ENCODE measurements around the gene CDH4. TPM values are rescaled to one million over a fixed set of nuclear protein-coding genes. Genes with fewer than 3 reads are reported as not detected.
A peak's percentile ranks its signal among the peaks of the same experiment; 100 is the strongest.

CDH4 gene
- total and polyA plus RNA-seq, 3 experiments from 2014 or later, result 0.22 TPM; not detected in 2

DNA sequence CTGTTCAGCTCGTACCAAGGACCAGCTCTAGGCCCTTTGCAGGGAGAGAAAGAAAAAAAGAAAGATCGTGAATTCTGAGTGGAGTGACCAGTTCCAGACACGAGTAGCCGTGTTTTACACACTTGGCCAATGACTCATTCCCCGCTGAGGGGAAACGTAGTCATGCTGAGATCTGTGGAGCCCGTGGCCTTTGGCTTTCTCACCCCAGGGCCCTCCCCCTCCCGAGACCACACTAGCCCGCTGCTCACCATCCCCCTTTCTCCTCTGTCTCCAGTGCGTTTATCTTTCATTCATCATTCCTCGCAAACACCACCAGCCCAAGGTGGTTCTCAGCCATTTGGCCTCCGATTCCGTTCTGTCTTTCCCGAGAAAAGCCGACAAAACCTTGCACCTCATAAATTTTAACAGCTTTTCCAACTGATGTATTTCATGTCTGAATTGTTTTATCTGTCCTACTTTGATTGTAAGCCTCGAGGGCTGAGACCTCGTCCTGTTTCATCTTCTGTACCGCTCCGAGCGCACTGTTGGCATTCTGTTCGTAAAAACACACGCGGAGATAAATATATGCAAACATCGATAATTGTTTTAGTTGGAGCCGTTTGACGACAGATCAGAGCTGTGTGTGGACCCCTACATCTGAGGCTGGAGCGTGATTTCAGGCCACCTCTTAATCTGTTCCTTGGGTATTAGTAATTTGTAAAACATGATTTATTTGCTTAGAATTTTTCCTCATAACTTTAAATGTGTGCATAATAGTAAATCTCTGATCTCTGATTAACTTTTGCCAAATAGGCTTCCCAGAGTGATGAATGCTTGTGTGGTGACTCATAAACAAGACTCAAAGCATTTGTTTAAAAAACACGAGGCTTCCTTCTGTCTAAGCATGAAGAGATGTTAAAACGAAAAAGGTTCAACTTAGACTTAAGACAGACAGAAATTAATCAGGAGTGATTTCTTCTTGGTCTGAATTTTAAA is 336.6 kb downstream of the CDH4 start:
- CTCF ChIA-PET, result no interaction called here
- H3K36me3 Mint-ChIP-seq, result no peaks in the 10 kb centered on the region

DNA sequence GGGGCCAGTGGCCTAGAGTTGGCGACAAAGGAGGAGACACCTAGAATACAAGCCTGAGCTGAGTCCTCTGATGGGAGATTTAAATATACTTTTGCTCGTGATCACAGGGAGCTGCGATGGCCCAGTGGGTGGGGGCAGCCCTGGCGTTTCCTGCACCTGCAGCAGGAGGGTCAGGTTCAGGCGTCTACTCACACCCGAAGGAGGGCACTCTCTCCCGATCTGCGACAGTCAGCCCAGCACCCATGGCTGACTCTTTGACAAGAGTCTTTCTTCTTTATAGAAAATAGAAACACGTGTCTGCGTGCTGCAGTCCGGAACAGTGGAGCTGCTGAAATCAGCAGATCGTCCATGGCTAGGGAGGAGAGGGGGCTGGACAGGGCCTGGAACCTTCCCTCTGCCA is 338.2 kb downstream of the CDH4 start:
- Mint-ChIP-seq H3K4me3 (no peak overlapping the region), H3K27ac (no peak overlapping the region), H3K9me3 (peaks cover 8 to 20% (median 15%) of the 10 kb centered on the region in 5 donors), H3K36me3 (no peaks in the 10 kb centered on the region), H3K27me3 (peaks cover 0 to 2% of the 10 kb centered on the region in 2 donors), H3K4me1 (no peaks in the 10 kb centered on the region)
- H3K4me1 ChIP-seq (ENCODE audit: insufficient read depth, low read length), result no peaks in the 10 kb centered on the region
- DNase-seq, result no peak
- H3K4me3 ChIP-seq (ENCODE audit: low read length), result no peak overlapping the region
- H3K9me3 ChIP-seq (ENCODE audit: low read length), result no peaks in the 10 kb centered on the region
- ChIA-PET POLR2A (no interaction called here), CTCF (no interaction called here)
- H3K27ac ChIP-seq (ENCODE audit: low read depth, low read length), result no peak overlapping the region
- H3K27me3 ChIP-seq (ENCODE audit: insufficient read depth, low read length, poor library complexity, severe bottlenecking), result no peaks in the 10 kb centered on the region
- H3K36me3 ChIP-seq (ENCODE audit: insufficient read depth, low read length), result no peaks in the 10 kb centered on the region

More for the DNA sequence above, 336.6 kb downstream of the CDH4 start:
- H3K4me1 Mint-ChIP-seq, result no peaks in the 10 kb centered on the region
- H3K4me3 Mint-ChIP-seq, result no peak overlapping the region
- Histone ChIP-seq H3K9me3 (ENCODE audit: low read length) (no peaks in the 10 kb centered on the region), H3K36me3 (ENCODE audit: insufficient read depth, low read length) (no peaks in the 10 kb centered on the region), H3K4me1 (ENCODE audit: insufficient read depth, low read length) (no peaks in the 10 kb centered on the region), H3K27ac (ENCODE audit: low read depth, low read length) (no peak overlapping the region), H3K27me3 (ENCODE audit: insufficient read depth, low read length, poor library complexity, severe bottlenecking) (no peaks in the 10 kb centered on the region), H3K4me3 (ENCODE audit: low read length) (no peak overlapping the region)
- no peak for DNase-seq
- peaks cover 8 to 20% (median 15%) of the 10 kb centered on the region in 5 donors for H3K9me3 Mint-ChIP-seq
- peaks cover 0 to 4% of the 10 kb centered on the region in 2 donors for H3K27me3 Mint-ChIP-seq
- H3K27ac Mint-ChIP-seq, result no peak overlapping the region
- POLR2A ChIA-PET, result no interaction called here

DNA sequence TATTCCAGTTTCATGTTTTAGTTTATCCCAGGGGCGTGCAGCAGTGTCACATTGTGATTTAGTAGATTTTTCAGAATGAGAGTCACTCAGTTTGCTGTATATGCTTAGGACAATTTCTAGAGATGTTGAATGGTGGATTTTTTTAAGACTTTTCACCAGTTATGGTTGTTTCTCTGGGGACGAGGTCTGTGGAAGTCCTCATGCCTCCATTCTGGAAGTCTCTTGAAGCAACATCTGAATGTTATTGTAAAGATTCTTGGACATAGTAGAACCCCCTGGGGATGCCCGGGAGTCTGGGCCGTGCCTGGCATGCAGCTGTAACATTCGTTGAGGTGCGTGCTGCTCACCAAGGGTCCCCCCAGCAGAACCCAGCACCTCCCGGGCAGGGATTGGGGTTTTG is 341.5 kb downstream of the CDH4 start:
- peaks cover 13 to 31% (median 19%) of the 10 kb centered on the region in 5 donors for H3K9me3 Mint-ChIP-seq
- Histone ChIP-seq H3K27me3 (ENCODE audit: insufficient read depth, low read length, poor library complexity, severe bottlenecking) (no peaks in the 10 kb centered on the region), H3K4me3 (ENCODE audit: low read length) (no peak overlapping the region), H3K27ac (ENCODE audit: low read depth, low read length) (no peak overlapping the region), H3K4me1 (ENCODE audit: insufficient read depth, low read length) (no peaks in the 10 kb centered on the region), H3K36me3 (ENCODE audit: insufficient read depth, low read length) (no peaks in the 10 kb centered on the region), H3K9me3 (ENCODE audit: low read length) (no peaks in the 10 kb centered on the region)
- no peaks in the 10 kb centered on the region for H3K36me3 Mint-ChIP-seq
- H3K4me3 Mint-ChIP-seq, result no peak overlapping the region
- no peak for DNase-seq
- no peak overlapping the region for H3K27ac Mint-ChIP-seq
- ChIA-PET CTCF (no interaction called here), POLR2A (no interaction called here)
- no peaks in the 10 kb centered on the region for H3K4me1 Mint-ChIP-seq
- H3K27me3 Mint-ChIP-seq, result peaks cover 0 to 3% of the 10 kb centered on the region in 2 donors

DNA sequence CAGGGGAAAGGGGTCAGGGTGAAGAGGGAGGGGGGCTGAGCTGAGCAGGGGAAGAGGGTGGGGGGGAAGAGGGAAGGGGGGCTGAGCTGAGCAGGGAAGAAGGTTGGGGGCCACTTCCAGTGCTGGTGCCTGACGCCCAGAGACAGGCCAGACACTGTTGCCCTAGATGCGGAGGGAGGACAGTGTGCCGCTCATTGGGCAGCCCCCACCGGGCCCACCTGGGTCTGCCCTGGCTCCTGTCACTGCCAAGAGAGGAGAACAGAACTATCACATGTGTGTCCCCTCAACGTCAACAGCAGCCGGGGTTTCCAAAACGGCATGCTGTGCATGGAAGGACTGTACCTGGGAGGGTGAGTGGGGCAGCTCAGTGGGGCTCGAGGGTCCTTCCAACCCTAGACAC is 342.1 kb downstream of the CDH4 start:
- peaks cover 13 to 31% (median 19%) of the 10 kb centered on the region in 5 donors for H3K9me3 Mint-ChIP-seq
- no peaks in the 10 kb centered on the region for H3K36me3 Mint-ChIP-seq
- ChIA-PET CTCF (no interaction called here), POLR2A (no interaction called here)
- Histone ChIP-seq H3K9me3 (ENCODE audit: low read length) (no peaks in the 10 kb centered on the region), H3K4me3 (ENCODE audit: low read length) (no peak overlapping the region), H3K4me1 (ENCODE audit: insufficient read depth, low read length) (no peaks in the 10 kb centered on the region), H3K27me3 (ENCODE audit: insufficient read depth, low read length, poor library complexity, severe bottlenecking) (no peaks in the 10 kb centered on the region), H3K27ac (ENCODE audit: low read depth, low read length) (no peak overlapping the region), H3K36me3 (ENCODE audit: insufficient read depth, low read length) (no peaks in the 10 kb centered on the region)
- no peak overlapping the region for H3K27ac Mint-ChIP-seq
- no peak for DNase-seq
- H3K4me3 Mint-ChIP-seq, result no peak overlapping the region
- H3K27me3 Mint-ChIP-seq, result peaks cover 0 to 3% of the 10 kb centered on the region in 2 donors
- no peaks in the 10 kb centered on the region for H3K4me1 Mint-ChIP-seq

DNA sequence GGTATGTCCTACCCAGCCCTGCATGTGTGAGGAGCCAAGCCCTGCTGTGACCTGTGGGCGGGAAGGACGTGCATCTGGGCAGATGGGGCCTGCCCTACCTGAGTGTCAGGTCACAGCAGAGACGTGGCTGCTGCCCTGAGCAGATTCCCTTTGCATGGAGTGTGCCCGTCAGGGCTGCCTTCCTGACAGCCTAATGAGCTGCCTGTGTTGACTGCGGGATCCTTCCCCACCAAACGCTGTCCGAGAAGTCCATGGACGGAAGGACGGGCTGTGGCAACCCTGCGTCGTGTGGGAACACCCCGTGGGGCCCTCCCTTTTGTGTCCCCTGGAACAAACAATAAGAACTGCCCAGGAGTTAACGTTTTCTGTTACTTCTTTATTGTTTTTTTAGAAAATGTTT is 343.2 kb downstream of the CDH4 start:
- Mint-ChIP-seq H3K27ac (no peak overlapping the region), H3K4me1 (no peaks in the 10 kb centered on the region), H3K9me3 (peaks cover 13 to 31% (median 19%) of the 10 kb centered on the region in 5 donors), H3K36me3 (no peaks in the 10 kb centered on the region), H3K4me3 (no peak overlapping the region), H3K27me3 (peaks cover 0 to 2% of the 10 kb centered on the region in 2 donors)
- Histone ChIP-seq H3K27me3 (ENCODE audit: insufficient read depth, low read length, poor library complexity, severe bottlenecking) (no peaks in the 10 kb centered on the region), H3K9me3 (ENCODE audit: low read length) (no peaks in the 10 kb centered on the region), H3K4me1 (ENCODE audit: insufficient read depth, low read length) (no peaks in the 10 kb centered on the region), H3K4me3 (ENCODE audit: low read length) (no peak overlapping the region), H3K36me3 (ENCODE audit: insufficient read depth, low read length) (no peaks in the 10 kb centered on the region), H3K27ac (ENCODE audit: low read depth, low read length) (no peak overlapping the region)
- ChIA-PET POLR2A (no interaction called here), CTCF (no interaction called here)
- DNase-seq, result no peak

DNA sequence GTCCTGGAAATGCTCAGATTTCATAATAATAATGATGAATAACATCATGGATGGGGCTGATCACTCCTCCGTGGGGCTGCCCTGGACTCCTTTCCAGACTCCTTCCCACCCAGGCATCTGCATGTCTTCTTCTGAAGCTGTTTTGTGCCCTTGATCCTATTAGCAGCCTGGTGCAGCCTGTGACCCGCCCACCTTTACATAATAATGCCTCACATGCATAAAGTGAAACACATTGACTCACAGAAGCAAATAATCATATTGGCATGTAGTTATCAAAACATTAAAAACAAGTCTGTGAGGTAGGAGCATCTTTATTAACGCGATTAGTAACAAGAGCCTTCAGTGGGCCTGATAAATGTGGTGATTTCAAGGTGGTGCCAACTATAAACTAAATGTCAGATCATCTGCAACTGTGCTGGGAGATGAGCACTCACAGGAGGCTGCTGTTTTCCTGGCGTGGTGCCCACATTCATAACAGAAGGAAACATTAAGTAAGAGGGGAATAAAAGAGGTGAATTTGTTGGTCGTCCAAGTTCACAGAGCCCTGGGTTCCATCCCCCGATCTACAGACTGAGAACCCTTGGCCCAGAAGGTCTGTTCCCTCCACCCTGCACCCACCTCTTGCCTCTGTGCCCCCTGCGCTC is 344.7 kb downstream of the CDH4 start:
- Mint-ChIP-seq H3K9me3 (peaks cover 8 to 26% (median 16%) of the 10 kb centered on the region in 5 donors), H3K27ac (no peak overlapping the region), H3K36me3 (no peaks in the 10 kb centered on the region), H3K27me3 (peaks cover 0 to 4% of the 10 kb centered on the region in 2 donors), H3K4me3 (no peak overlapping the region), H3K4me1 (no peaks in the 10 kb centered on the region)
- CTCF ChIA-PET, result no interaction called here
- no peak for DNase-seq
- Histone ChIP-seq H3K4me1 (ENCODE audit: insufficient read depth, low read length) (no peaks in the 10 kb centered on the region), H3K27ac (ENCODE audit: low read depth, low read length) (no peak overlapping the region), H3K36me3 (ENCODE audit: insufficient read depth, low read length) (no peaks in the 10 kb centered on the region), H3K4me3 (ENCODE audit: low read length) (no peak overlapping the region), H3K27me3 (ENCODE audit: insufficient read depth, low read length, poor library complexity, severe bottlenecking) (no peaks in the 10 kb centered on the region), H3K9me3 (ENCODE audit: low read length) (no peaks in the 10 kb centered on the region)
- POLR2A ChIA-PET, result no interaction called here

DNA sequence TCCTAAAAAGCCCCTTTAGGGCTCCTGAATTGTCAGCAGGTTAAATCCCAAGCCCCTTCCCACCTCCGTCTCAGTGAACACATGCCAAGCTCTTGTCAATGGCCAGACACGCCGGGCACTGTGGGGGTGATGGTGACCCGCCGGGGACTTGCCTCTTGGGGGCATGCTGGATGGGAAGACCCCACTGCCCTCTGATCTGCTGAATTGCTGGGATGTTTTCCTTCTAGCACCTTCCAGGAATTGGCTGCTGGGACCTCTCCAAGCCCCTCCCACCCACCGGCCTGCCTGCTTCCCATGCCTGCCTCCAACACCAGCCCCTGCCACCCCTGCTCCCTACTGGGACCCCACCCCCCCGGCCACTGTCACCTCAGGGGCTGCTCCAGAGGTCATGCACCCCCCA is 345.9 kb downstream of the CDH4 start:
- POLR2A ChIA-PET, result no interaction called here
- no peaks in the 10 kb centered on the region for H3K4me1 ChIP-seq (ENCODE audit: insufficient read depth, low read length)

DNA sequence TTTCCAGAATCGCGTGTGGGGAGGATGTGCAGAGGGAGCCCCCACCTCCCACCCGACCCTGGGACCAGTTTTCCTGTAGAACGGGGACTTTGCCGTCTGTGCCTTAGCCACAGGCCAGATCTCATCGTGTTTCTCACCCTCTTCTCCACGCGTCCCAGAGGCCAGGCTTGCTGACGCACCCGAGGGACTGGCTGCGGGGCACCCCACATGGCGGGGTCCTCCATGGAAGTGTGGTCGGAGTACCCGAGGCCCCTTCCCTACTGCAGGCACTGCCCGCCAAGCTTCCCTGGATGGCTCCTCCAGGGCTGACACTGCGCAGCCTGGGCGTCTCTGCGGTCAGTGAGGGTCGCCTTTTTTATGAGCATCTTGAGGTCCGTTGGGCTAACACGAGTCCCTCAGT is 346.5 kb downstream of the CDH4 start:
- Mint-ChIP-seq H3K27me3 (peaks cover 0 to 4% of the 10 kb centered on the region in 2 donors), H3K4me3 (no peak overlapping the region), H3K36me3 (no peaks in the 10 kb centered on the region), H3K4me1 (no peaks in the 10 kb centered on the region), H3K27ac (no peak overlapping the region), H3K9me3 (peaks cover 0 to 13% (median 7%) of the 10 kb centered on the region in 5 donors)
- POLR2A ChIA-PET, result no interaction called here
- Histone ChIP-seq H3K4me3 (ENCODE audit: low read length) (no peak overlapping the region), H3K4me1 (ENCODE audit: insufficient read depth, low read length) (no peaks in the 10 kb centered on the region), H3K27ac (ENCODE audit: low read depth, low read length) (no peak overlapping the region), H3K9me3 (ENCODE audit: low read length) (no peaks in the 10 kb centered on the region), H3K36me3 (ENCODE audit: insufficient read depth, low read length) (no peaks in the 10 kb centered on the region), H3K27me3 (ENCODE audit: insufficient read depth, low read length, poor library complexity, severe bottlenecking) (no peaks in the 10 kb centered on the region)
- peak in 1 of 5 donors; percentile 44 for DNase-seq
- CTCF ChIA-PET, result no interaction called here

More for the DNA sequence above, 345.9 kb downstream of the CDH4 start:
- Histone ChIP-seq H3K27ac (ENCODE audit: low read depth, low read length) (no peak overlapping the region), H3K4me3 (ENCODE audit: low read length) (no peak overlapping the region), H3K9me3 (ENCODE audit: low read length) (no peaks in the 10 kb centered on the region), H3K27me3 (ENCODE audit: insufficient read depth, low read length, poor library complexity, severe bottlenecking) (no peaks in the 10 kb centered on the region), H3K36me3 (ENCODE audit: insufficient read depth, low read length) (no peaks in the 10 kb centered on the region)
- CTCF ChIA-PET, result no interaction called here
- DNase-seq, result peak in 1 of 5 donors; percentile 34
- H3K36me3 Mint-ChIP-seq, result no peaks in the 10 kb centered on the region
- H3K9me3 Mint-ChIP-seq, result peaks cover 0 to 17% (median 11%) of the 10 kb centered on the region in 5 donors
- no peak overlapping the region for H3K27ac Mint-ChIP-seq
- no peaks in the 10 kb centered on the region for H3K4me1 Mint-ChIP-seq
- no peak overlapping the region for H3K4me3 Mint-ChIP-seq
- peaks cover 0 to 4% of the 10 kb centered on the region in 2 donors for H3K27me3 Mint-ChIP-seq
